GM18505 (cell line): ENCODE data around the gene MAD2L2.

ENCODE experiments used
- ATAC-seq: cut with Tn5 transposase; IDR thresholded peaks from one replicate; pipeline ENCODE4 v1.9.1; 2021; ENCODE audit not compliant: unreplicated experiment
- POLR2A ChIP-seq: IDR thresholded peaks from 4 replicates; pipeline ENCODE4 v1.6.1; 2011; ENCODE audit warnings: borderline replicate concordance; ENCODE audit not compliant: insufficient read depth, insufficient read length; ENCODE audit errors: extremely low read depth

MAD2L2 gene

GRCh38 chr1:11712285-11712684 is 31.3 kb upstream of the MAD2L2 start:
- no peak for ATAC-seq
- TF ChIP-seq POLR2A = no peak

GRCh38 chr1:11711490-11711889 is 30.5 kb upstream of the MAD2L2 start:
- no peak for TF ChIP-seq POLR2A
- no peak for ATAC-seq

GRCh38 chr1:11708554-11709350 is 27.8 kb upstream of the MAD2L2 start:
- no peak for ATAC-seq
- no peak for TF ChIP-seq POLR2A

- no peak for TF ChIP-seq POLR2A
- ATAC-seq = no peak
These were observed 26.8 kb upstream of the MAD2L2 start for GRCh38 chr1:11707621-11708276.

- ATAC-seq = no peak
- TF ChIP-seq POLR2A = no peak
These were observed 25.3 kb upstream of the MAD2L2 start for GRCh38 chr1:11706292-11706691.

GRCh38 chr1:11705596-11705995 is 24.6 kb upstream of the MAD2L2 start:
- no peak for TF ChIP-seq POLR2A
- no peak for ATAC-seq

GRCh38 chr1:11704691-11705475 is 23.9 kb upstream of the MAD2L2 start:
- no peak for ATAC-seq
- TF ChIP-seq POLR2A = no peak

- no peak for ATAC-seq
- no peak for TF ChIP-seq POLR2A
These were observed 23.2 kb upstream of the MAD2L2 start for GRCh38 chr1:11704194-11704529.

GRCh38 chr1:11703357-11704193 is 22.6 kb upstream of the MAD2L2 start:
- no peak for TF ChIP-seq POLR2A
- no peak for ATAC-seq

- ATAC-seq = no peak
- no peak for TF ChIP-seq POLR2A
These were observed 21.2 kb upstream of the MAD2L2 start for GRCh38 chr1:11701981-11702803.

- ATAC-seq = no peak
- no peak for TF ChIP-seq POLR2A
These were observed 20.6 kb upstream of the MAD2L2 start for GRCh38 chr1:11701551-11701961.

- no peak for TF ChIP-seq POLR2A
- ATAC-seq = no peak
These were observed 19.9 kb upstream of the MAD2L2 start for GRCh38 chr1:11700601-11701467.

GRCh38 chr1:11697893-11698210 is 16.9 kb upstream of the MAD2L2 start:
- TF ChIP-seq POLR2A = no peak
- ATAC-seq = no peak
